ENCODE results near the gene SZT2.

- TF ChIP-seq CHD2 (IDR thresholded peaks at IDR 0.05; ENCODE audit: low read depth, low read length), result no peak
- no peak for TF ChIP-seq ZBTB7A (CRISPR knock-in tag; IDR thresholded peaks at IDR 0.05)
- no peak for TF ChIP-seq EP300 (IDR thresholded peaks at IDR 0.05; ENCODE audit: low read depth in 2 of 2, low read length in 2 of 2)
- no peak for TF ChIP-seq EP300 (CRISPR knock-in tag; IDR thresholded peaks at IDR 0.05; ENCODE audit: borderline replicate concordance)
- TF ChIP-seq SIN3A (IDR thresholded peaks at IDR 0.05; ENCODE audit: borderline replicate concordance, low read depth, low read length), result no peak
- no peak for TF ChIP-seq CTCF (CRISPR knock-in tag; IDR thresholded peaks at IDR 0.05)
- TF ChIP-seq TBL1XR1 (IDR thresholded peaks at IDR 0.05; ENCODE audit: borderline replicate concordance, low read length, partially characterized antibody), result no peak
- TF ChIP-seq POLR2A (IDR thresholded peaks at IDR 0.05; ENCODE audit: insufficient read depth in 1 of 2, low read depth in 2 of 2, low read length in 2 of 2), result no peak
- TF ChIP-seq ZC3H4 (CRISPR knock-in tag; IDR thresholded peaks at IDR 0.05; ENCODE audit: borderline replicate concordance), result no peak
- TF ChIP-seq FOXK1 (CRISPR knock-in tag; IDR thresholded peaks at IDR 0.05; ENCODE audit: borderline replicate concordance, low read depth), result no peak
- no peak for TF ChIP-seq RAD21 (CRISPR knock-in tag; IDR thresholded peaks at IDR 0.05)
- no peak for TF ChIP-seq MAFK (conservative IDR thresholded peaks at IDR 0.05 in 1 of 2, IDR thresholded peaks at IDR 0.05 in 1 of 2; ENCODE audit: low read length in 2 of 2)
Measured at GRCh38 chr1:43368646-43369020, 21.1 kb upstream of the SZT2 start.
